Measurements from ENCODE around the gene SMYD3.

The SMYD3 gene

DNA sequence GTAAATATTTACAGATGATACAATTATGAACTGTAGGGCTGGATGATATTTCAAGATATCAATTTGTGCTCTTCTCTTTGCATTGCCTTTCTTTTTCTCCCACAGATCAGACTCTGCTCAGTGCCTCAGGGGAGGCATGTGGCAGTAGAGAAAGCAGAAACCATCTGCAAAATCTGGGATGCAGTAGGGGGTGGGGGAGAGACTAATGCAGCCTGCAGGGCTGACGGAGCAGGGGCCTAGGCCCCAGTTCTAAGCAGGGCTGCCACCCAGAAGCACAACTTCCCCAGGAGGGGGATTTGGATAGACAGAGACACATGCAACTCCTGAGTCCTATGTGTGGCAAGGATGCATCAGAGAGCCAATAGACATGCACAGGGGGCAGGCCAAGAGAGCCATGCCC, 511.6 kb downstream of the SMYD3 start:
- Mint-ChIP-seq H3K36me3 (ENCODE audit: low read depth) (no peaks in the 10 kb centered on the region), H3K4me1 (ENCODE audit: low read depth) (no peaks in the 10 kb centered on the region), H3K27me3 (ENCODE audit: low read depth) (no peaks in the 10 kb centered on the region), H3K4me3 (no peak overlapping the region), H3K27ac (no peak overlapping the region), H3K9me3 (no peaks in the 10 kb centered on the region)

- Mint-ChIP-seq H3K36me3 (ENCODE audit: low read depth) (no peaks in the 10 kb centered on the region), H3K4me3 (no peak overlapping the region), H3K27me3 (ENCODE audit: low read depth) (no peaks in the 10 kb centered on the region), H3K9me3 (no peaks in the 10 kb centered on the region), H3K27ac (no peak overlapping the region), H3K4me1 (ENCODE audit: low read depth) (no peaks in the 10 kb centered on the region)
Observed at GRCh38 chr1:245991266-245991665, 515.8 kb downstream of the SMYD3 start.

- Mint-ChIP-seq H3K36me3 (ENCODE audit: low read depth) (no peaks in the 10 kb centered on the region), H3K27me3 (ENCODE audit: low read depth) (no peaks in the 10 kb centered on the region), H3K9me3 (no peaks in the 10 kb centered on the region), H3K4me1 (ENCODE audit: low read depth) (no peaks in the 10 kb centered on the region), H3K27ac (no peak overlapping the region), H3K4me3 (no peak overlapping the region)
Observed at GRCh38 chr1:245990315-245991022, 516.6 kb downstream of the SMYD3 start.

GRCh38 chr1:245988393-245989078, 518.5 kb downstream of the SMYD3 start:
- Mint-ChIP-seq H3K4me1 (ENCODE audit: low read depth) (no peaks in the 10 kb centered on the region), H3K4me3 (no peak overlapping the region), H3K27me3 (ENCODE audit: low read depth) (no peaks in the 10 kb centered on the region), H3K9me3 (no peaks in the 10 kb centered on the region), H3K27ac (no peak overlapping the region), H3K36me3 (ENCODE audit: low read depth) (no peaks in the 10 kb centered on the region)

- no peaks in the 10 kb centered on the region for H3K9me3 Mint-ChIP-seq
- H3K36me3 Mint-ChIP-seq (ENCODE audit: low read depth), result no peaks in the 10 kb centered on the region
- no peak overlapping the region for H3K4me3 Mint-ChIP-seq
- no peaks in the 10 kb centered on the region for H3K4me1 Mint-ChIP-seq (ENCODE audit: low read depth)
- H3K27me3 Mint-ChIP-seq (ENCODE audit: low read depth), result no peaks in the 10 kb centered on the region
- no peak overlapping the region for H3K27ac Mint-ChIP-seq
Observed at GRCh38 chr1:245987997-245988392, 519.1 kb downstream of the SMYD3 start.

DNA sequence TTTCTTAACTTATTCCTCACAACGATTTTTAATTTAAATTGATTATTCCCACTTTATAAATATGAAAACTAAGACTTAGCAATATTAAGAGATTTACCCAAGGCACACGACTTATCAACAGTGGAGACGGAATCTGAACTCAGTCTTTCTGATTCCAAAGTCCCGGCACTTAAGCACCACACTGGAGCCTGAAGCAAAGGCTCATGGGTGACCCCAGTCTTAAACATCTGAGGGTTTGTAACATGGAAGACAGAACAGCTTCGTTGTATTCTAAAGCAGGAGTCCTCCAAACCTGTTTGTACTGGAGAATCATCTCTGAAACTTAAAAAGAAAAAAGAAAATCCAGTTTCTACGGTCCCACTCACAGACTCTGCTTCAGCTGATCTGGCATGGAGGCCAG, 519.5 kb downstream of the SMYD3 start:
- Mint-ChIP-seq H3K27ac (no peak overlapping the region), H3K27me3 (ENCODE audit: low read depth) (no peaks in the 10 kb centered on the region), H3K9me3 (no peaks in the 10 kb centered on the region), H3K4me1 (ENCODE audit: low read depth) (no peaks in the 10 kb centered on the region), H3K36me3 (ENCODE audit: low read depth) (no peaks in the 10 kb centered on the region), H3K4me3 (no peak overlapping the region)

DNA sequence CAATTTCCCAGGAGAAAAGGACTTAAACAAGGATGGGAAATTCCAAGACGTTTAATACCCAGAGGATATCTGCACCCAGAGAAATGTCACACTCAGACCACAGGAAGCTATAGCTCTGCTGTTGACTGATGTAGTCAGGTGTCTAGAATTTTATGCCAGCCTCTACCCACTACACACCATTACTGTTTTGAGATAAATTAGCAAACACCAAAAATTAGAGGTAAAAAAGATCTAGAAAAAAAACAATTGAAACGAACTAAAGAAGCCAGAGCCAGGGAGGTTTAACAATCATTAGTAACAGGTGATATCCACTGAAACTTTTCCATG, 519.9 kb downstream of the SMYD3 start:
- no peaks in the 10 kb centered on the region for H3K27me3 Mint-ChIP-seq (ENCODE audit: low read depth)
- no peaks in the 10 kb centered on the region for H3K4me1 Mint-ChIP-seq (ENCODE audit: low read depth)
- no peak overlapping the region for H3K27ac Mint-ChIP-seq
- H3K9me3 Mint-ChIP-seq, result no peaks in the 10 kb centered on the region
- no peaks in the 10 kb centered on the region for H3K36me3 Mint-ChIP-seq (ENCODE audit: low read depth)
- H3K4me3 Mint-ChIP-seq, result no peak overlapping the region

GRCh38 chr1:245986404-245987218, 520.5 kb downstream of the SMYD3 start:
- Mint-ChIP-seq H3K4me3 (no peak overlapping the region), H3K27me3 (ENCODE audit: low read depth) (no peaks in the 10 kb centered on the region), H3K4me1 (ENCODE audit: low read depth) (no peaks in the 10 kb centered on the region), H3K9me3 (no peaks in the 10 kb centered on the region), H3K27ac (no peak overlapping the region), H3K36me3 (ENCODE audit: low read depth) (no peaks in the 10 kb centered on the region)

DNA sequence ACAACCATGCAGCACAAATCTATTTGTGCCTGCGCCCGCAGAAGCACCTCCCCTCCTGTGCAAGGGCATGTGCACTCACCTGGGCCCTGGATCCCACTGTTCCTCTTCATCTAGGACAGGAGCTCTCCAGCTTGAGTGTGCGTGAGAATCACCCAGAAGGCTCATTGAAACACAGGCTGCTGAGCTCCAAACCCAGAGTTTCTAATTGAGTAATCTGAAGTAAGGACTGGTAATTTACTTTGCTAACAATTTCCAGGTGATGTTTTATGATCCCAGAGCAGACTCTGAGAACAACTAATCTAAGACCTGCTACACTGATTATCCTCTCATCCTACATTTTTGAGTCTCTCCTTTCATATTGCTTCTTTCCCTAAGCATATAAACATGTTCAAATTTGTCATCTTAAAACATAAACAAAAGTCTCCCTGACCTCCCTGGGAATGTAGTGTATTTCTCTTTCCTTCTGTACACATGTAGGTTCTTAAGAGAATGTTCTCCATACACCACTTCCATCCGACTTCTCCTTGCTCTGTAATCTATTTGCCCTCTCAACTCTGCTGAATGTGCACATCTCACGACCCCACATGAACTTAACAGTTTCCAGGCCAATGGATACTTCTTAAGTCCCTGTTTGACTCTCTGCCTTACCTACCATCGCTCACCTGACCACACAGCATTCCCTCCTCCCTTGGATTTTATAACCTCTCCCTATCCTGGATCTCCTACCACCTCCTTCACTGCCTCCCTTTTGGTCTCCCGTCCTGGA, 522.5 kb downstream of the SMYD3 start:
- no peaks in the 10 kb centered on the region for H3K9me3 Mint-ChIP-seq
- no peaks in the 10 kb centered on the region for H3K36me3 Mint-ChIP-seq (ENCODE audit: low read depth)
- no peak overlapping the region for H3K27ac Mint-ChIP-seq
- no peaks in the 10 kb centered on the region for H3K27me3 Mint-ChIP-seq (ENCODE audit: low read depth)
- no peak overlapping the region for H3K4me3 Mint-ChIP-seq
- no peaks in the 10 kb centered on the region for H3K4me1 Mint-ChIP-seq (ENCODE audit: low read depth)

- Mint-ChIP-seq H3K36me3 (ENCODE audit: low read depth) (no peaks in the 10 kb centered on the region), H3K4me3 (no peak overlapping the region), H3K27me3 (ENCODE audit: low read depth) (no peaks in the 10 kb centered on the region), H3K9me3 (no peaks in the 10 kb centered on the region), H3K27ac (no peak overlapping the region), H3K4me1 (ENCODE audit: low read depth) (no peaks in the 10 kb centered on the region)
Observed at GRCh38 chr1:245983294-245983967, 523.6 kb downstream of the SMYD3 start.

DNA sequence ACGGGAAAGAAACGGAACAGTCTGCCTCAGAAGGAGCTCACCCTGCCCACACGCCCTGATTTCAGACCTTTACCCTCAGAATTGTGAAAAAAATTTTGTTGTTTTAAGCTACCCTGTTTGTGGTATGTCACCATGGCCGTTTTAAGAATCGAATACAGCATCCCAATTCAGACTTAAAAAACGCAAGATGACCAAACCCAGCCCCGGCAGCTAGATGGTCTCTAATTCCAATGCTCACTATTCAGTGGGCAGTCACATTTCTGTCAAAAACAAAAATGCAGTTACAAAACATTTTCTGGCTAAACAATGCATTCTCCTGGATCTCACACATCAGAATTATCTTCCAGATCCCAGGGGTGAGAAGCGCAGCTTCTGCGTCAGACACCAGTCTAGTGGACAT, 527.5 kb downstream of the SMYD3 start:
- Mint-ChIP-seq H3K36me3 (ENCODE audit: low read depth) (no peaks in the 10 kb centered on the region), H3K4me3 (no peak overlapping the region), H3K27ac (no peak overlapping the region), H3K9me3 (peaks cover 9% of the 10 kb centered on the region), H3K27me3 (ENCODE audit: low read depth) (no peaks in the 10 kb centered on the region), H3K4me1 (ENCODE audit: low read depth) (no peaks in the 10 kb centered on the region)

DNA sequence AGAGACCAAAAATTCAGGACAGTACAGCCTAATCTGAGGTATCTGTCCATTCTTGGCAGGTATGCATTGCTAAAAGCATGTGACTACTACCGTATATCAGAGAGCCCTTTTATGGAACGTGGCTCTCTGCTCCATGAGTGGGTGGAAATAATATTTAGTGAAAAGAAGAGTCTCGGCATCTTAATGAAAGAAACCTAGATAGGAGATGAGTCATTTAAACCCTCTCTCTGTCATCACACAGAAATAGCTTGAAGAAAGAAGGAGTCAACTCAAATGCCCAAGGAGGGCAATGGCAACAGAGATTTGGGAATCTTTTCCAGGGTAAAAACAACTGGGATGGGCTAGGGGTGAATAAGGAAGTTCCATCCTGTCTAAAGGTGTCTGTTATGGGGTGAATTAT, 528.2 kb downstream of the SMYD3 start:
- H3K27me3 Mint-ChIP-seq (ENCODE audit: low read depth), result no peaks in the 10 kb centered on the region
- H3K9me3 Mint-ChIP-seq, result peaks cover 9% of the 10 kb centered on the region
- H3K27ac Mint-ChIP-seq, result peak overlapping the region; percentile 18
- H3K4me1 Mint-ChIP-seq (ENCODE audit: low read depth), result no peaks in the 10 kb centered on the region
- H3K36me3 Mint-ChIP-seq (ENCODE audit: low read depth), result no peaks in the 10 kb centered on the region
- H3K4me3 Mint-ChIP-seq, result no peak overlapping the region

DNA sequence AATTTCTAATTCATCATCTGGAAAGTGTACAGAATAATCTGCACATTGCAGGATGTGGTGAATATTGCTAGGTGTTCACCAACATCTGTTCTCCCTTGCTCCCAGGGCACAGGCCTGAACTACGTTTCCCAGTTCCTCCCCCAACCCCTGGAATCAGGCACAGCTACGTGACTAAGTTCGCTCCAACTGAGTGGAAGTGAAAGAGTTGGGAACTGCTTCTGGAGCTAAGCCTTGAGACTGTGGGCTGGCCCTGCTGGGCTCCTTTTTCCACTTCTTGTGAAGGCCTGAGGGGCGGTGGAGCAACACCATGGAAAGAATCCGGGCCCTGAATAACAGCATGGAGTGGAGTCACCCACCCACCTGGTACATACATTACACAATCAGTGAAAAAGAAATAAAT, 534.6 kb downstream of the SMYD3 start:
- no peaks in the 10 kb centered on the region for H3K4me1 Mint-ChIP-seq (ENCODE audit: low read depth)
- H3K9me3 Mint-ChIP-seq, result peaks cover 3% of the 10 kb centered on the region
- no peak overlapping the region for H3K4me3 Mint-ChIP-seq
- H3K36me3 Mint-ChIP-seq (ENCODE audit: low read depth), result no peaks in the 10 kb centered on the region
- no peak overlapping the region for H3K27ac Mint-ChIP-seq
- no peaks in the 10 kb centered on the region for H3K27me3 Mint-ChIP-seq (ENCODE audit: low read depth)

DNA sequence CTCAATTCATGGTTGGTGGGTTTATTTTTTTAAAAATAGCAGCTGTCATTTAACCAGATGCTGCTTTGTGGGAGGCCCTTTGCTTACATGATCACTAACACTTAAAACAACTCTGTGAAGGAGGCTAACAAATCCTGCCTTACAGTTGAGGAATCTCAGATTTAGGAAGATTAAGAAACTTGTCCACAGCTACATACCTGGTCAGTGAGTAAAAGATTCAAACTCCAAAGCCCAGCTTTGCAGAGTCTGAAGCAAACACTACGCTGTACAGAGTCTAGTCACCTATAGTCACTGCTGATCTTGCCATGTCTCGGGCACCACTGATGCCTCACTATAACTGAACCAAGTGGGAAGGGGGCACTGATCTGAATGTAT, 535.4 kb downstream of the SMYD3 start:
- Mint-ChIP-seq H3K4me1 (ENCODE audit: low read depth) (no peaks in the 10 kb centered on the region), H3K27me3 (ENCODE audit: low read depth) (no peaks in the 10 kb centered on the region), H3K9me3 (no peaks in the 10 kb centered on the region), H3K36me3 (ENCODE audit: low read depth) (no peaks in the 10 kb centered on the region), H3K4me3 (no peak overlapping the region), H3K27ac (no peak overlapping the region)
